ENCODE results near the gene ZFYVE16. TPM values are rescaled to one million over a fixed set of nuclear protein-coding genes. Genes with fewer than 3 reads are reported as not detected.
A peak's percentile ranks its signal among the peaks of the same experiment; 100 is the strongest.
"Not testable (repeated sequence)": the region's sequence is repeated elsewhere in the genome, so short reads cannot be mapped to it uniquely, and the experiment has no call there.

Gene ZFYVE16
- total RNA-seq (2014; rRNA removed; shearing (Covaris generic)): 8.9 and 10.8 TPM in 2 replicates

DNA sequence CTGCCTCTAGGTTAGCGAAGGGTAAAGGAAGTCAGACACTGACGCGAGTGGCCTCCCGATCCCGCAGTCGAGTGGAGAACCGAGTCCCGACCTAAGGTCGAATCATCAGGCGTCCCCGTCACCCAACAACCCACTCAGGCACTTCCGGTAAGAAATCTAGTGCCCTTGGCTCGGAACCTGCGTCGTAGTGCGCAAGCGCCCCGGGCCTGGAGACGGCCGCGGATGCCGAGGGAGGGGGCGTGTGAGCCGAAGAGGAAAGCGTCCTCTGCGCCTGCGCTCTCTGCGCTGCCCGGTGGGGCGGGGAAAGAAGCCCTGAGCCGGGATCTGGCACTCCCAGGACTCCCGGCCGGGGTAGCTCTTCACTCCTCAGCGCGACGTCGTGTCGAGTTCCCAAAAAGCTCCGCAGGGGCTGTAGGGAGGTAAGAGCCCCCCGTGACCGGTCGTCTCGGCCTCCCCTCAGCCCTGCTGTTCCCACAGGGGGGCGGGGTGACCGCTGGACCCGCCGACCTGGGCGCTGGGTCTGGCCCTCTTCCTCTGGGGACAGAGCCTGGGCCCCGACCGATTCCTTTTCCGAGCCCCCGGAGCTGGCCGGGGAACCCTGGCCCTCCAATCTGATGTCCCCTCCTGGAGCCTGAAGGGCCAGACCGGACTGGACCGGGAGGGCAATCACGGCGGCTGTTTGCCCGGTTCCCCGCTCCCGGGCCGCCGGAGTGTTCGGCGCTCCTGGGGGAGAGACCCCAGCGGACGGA lies at the start of gene ZFYVE16:
Gene ZFYVE16, plus strand, starts transcription at position 330 of the 749 bp plus-strand sequence. CDS start 26,084 bp downstream, outside the sequence.
- in situ Hi-C loops (cut with HindIII; ENCODE audit: low sequenced_read_pairs): no loop called here
- peak; percentile 97 for DNase-seq (ENCODE audit: low spot score)

DNA sequence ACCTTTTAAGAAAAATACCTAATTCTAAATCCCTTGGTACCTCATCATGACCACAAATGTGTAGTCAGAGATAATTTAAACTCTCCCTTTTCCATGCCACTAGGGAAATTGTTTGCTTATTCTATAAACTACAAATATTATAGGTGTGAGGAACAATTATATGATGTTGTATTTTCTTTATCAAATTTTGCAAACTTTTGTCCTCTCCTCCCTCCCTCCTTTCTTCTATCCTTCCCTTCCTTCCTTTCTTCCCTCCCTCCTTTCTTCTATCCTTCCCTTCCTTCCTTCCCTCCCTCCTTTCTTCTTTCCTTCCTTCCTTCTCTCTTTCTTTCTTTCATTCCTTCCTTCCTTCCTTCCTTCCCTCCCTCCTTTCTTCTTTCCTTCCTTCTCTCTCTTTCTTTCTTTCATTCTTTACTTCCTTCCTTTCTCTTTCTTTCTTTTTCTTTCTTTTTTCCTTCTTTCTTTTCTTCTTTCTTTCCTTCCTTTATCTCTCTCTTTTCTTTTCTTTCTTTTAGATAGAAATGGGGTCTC lies 46.9 kb upstream of the ZFYVE16 start:
- DNase-seq (ENCODE audit: low spot score): no peak
- in situ Hi-C loops (cut with HindIII; ENCODE audit: low sequenced_read_pairs): no loop called here

DNA sequence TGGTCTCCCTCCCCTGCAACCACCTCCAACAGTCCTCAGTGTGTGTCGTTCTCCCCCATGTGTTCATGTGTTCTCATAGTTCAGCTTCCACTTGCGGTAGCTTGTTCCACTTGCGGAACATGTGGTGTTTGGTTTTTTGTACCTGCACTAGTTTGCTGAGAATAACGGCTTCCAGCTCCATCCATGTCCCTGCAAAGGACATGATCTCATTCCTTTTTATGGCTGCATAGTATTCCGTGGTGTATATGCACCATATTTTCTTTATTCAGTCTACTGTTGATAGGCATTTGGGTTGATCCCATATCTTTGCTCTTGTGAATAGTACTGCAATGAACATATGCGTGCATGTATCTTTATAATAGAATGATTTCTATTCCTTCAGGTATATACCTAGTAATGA lies 43.0 kb upstream of the ZFYVE16 start:
- in situ Hi-C loops (cut with HindIII; ENCODE audit: low sequenced_read_pairs): no loop called here
- DNase-seq (ENCODE audit: low spot score): no peak

DNA sequence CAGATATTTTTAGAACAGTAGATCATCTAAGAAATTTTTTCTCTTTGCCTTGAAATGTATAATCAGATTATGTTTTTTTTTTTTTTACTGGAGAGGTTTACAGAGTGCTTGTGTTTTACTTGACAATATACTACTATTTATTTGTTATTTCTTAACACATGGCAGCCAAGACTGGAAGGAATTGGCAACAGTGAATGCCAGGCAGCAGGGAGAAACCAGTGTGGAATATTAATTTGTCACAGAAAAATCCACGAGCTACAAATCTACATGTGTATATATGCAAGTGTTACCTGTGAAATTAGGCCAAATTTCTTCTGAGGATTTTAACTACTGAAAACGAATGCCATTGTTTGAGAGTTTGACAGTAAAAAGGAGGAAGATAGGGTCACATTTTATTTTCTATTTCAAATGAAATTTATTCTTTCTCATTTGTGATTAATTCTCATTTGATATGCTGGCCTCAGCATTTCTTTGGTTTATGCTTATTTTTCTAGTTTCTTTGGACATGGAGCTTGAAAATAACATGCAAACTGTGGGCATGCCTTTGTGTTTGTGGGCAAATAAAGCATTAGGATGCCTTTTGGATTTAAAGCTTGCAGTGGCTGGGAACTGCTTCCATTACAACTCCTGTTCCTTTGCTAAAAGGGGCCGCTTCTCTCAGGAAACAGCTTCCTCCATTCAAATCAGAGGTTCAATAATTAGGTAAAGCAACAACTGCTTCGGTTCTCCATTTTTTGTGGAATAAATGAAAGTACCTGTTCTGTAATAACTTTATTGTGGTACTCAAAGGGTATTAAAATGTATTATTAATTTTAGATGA lies 39.0 kb upstream of the ZFYVE16 start:
- in situ Hi-C loops (cut with HindIII; ENCODE audit: low sequenced_read_pairs): no loop called here
- DNase-seq (ENCODE audit: low spot score): peak; percentile 6

DNA sequence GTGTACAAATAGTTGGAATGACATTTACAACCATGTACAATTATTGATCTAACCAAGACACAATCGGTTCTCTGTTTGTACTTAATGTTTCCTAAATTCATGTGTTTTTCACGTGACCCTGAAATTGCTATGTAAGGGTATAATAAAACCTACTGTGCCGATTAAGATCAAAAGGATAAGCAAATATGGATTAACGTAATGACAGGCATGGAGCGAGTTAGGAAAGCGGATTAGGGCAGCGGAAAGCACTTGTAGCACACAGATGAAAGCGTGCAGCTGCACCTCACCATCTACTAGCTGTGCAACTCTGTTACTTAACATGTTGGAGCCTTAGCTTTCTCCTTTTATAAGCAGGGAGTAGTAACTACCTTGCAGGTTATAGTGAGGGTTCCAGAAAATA lies 38.3 kb upstream of the ZFYVE16 start:
- in situ Hi-C loops (cut with HindIII; ENCODE audit: low sequenced_read_pairs): no loop called here
- DNase-seq (ENCODE audit: low spot score): no peak

DNA sequence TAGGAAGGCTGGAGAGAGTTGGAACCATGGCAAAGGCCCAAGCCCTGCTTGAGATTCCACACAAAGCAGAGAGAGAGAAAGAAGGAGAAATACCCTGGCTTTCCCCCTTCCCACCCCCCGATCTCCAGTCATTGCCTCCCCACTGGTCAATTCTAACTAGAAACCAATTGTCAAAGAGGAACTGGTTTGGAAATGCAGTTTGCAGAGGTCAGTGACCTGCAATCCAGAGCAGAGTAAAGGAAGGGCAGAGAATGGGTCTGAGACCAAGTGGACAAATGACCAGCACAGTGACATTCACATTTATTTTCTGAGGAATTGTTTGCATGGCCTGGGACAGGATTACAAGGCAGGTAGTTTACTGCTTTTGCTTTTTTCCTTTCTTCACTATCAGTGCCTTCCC lies 37.5 kb upstream of the ZFYVE16 start:
- DNase-seq (ENCODE audit: low spot score): no peak
- in situ Hi-C loops (cut with HindIII; ENCODE audit: low sequenced_read_pairs): no loop called here

DNA sequence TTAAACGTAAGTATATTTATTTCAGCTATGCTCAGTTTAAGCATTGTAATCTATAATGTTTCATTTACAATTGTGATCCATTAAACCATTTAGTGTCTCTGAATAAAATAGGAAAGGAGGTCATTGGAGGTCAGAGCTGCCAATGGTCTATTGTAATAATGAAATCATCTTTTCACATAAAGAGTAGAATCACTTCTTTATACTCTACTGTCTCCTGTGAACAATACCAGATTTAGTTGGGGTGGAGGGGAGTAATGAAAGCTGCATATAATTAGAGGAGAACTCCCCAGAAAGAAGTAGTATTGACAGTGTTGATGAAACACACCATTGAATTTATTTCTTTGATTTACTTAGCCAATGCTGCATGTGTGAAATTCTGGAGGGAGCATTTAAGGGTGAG lies 35.1 kb upstream of the ZFYVE16 start:
- in situ Hi-C loops (cut with HindIII; ENCODE audit: low sequenced_read_pairs): no loop called here
- DNase-seq (ENCODE audit: low spot score): no peak

DNA sequence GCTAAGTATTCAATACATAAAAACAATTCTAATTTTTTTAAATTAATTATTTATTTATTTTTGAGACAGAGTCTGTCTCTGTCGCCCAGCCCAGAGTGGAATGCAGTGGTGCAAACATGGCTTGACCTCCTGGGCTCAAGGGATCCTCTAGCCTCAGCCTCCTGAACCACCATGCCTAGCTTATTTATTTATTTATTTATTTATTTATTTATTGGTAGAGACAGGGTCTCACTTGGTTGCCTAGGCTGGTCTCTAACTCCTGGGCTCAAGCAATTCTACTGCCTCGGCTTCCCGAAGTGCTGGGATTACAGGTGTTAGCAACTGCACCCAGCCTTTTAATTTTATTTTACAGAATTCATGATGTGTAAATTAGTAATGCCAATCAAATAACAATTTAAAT lies 33.7 kb upstream of the ZFYVE16 start:
- in situ Hi-C loops (cut with HindIII; ENCODE audit: low sequenced_read_pairs): no loop called here
- DNase-seq (ENCODE audit: low spot score): no peak

DNA sequence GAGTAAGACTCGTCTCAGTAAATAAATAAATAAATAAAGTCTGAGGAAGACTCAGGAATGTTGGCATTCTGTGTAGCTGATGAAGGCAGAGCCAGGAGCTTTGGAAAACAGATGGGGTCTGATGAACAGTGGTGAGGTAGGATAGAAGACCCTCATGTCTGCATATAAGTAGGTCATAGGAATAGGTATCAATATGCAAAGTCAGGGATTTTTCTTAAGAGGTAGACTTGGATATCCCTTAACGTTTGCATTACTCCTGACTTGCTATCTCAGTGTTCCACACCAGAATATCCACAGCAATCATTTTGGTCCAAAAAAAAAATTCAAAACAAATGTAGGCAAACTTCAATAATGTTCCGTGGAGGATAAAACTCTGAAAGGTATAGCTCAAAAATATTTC lies 31.3 kb upstream of the ZFYVE16 start:
- in situ Hi-C loops (cut with HindIII; ENCODE audit: low sequenced_read_pairs): no loop called here
- no peak for DNase-seq (ENCODE audit: low spot score)

DNA sequence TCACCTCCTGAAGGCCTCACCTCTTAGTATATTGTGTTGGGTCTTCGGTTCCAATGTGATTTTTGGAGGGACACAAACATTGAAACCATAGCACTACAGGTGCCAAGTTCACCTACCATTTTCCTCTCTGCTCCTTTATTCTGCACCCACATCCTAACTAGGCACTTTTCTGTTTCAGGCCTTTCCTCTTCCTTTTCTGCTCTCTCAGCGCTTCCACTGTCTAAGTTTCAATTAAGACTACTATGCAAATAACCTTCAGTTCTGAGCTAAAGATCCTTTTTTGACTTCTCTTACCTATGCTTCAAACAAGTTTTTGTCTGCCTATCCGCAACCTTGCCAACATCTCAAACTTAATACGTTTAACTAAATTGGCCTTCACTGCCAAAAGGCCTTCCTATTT lies 25.4 kb upstream of the ZFYVE16 start:
- in situ Hi-C loops (cut with HindIII; ENCODE audit: low sequenced_read_pairs): no loop called here
- DNase-seq (ENCODE audit: low spot score): no peak

DNA sequence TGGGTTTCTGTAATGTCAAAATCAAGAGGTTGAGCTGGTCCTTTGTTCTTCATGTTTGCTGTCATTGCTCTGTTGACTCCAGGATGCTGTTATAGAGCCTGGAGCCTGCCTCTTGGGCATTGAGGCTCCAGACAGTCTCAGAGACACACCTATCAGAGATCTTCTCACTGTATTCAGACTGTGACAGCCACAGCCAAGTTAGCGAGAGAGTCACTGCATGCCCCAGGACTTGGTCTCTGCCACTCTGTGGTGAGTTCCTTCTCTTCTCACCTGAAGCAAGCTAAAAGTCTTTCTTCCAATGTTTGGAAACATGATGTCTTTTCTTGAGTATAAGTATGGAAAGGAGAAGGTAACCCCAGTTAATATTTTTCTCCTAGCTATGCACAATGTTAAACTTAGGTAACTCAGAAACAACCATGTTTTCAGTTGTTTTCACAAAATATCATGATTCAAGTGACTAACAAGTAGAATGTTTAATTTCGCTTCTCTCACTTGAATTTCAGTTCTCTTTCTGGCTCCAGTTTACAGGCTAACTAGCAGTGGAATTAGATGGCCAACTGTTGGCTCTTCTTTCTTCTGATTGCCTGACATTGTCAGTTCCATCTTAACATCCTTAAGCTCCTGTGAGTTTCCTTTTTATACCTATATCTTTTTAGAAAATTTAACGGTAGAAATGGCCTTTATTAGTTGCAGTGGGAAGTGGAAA lies 20.6 kb upstream of the ZFYVE16 start:
- in situ Hi-C loops (cut with HindIII; ENCODE audit: low sequenced_read_pairs): no loop called here
- no peak for DNase-seq (ENCODE audit: low spot score)

DNA sequence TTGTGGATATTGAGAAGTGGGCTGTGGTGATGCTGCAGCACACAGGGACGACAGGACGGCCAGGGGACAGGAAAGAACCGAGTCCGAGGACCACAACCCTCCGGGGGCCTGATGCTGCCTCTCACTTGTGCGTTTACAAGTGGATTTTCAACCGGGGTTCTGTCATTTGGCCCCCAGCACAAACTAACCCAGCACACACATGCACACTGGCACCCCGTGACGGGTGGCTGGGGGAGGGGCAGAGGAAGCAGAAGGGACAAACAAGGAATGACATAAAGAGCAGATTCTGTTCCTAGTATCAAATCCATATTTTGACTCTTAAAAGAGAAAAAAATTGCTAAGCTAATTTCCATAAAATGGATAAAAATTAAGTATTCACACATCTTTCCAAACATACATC lies 18.3 kb upstream of the ZFYVE16 start:
- DNase-seq (ENCODE audit: low spot score): no peak
- in situ Hi-C loops (cut with HindIII; ENCODE audit: low sequenced_read_pairs): no loop called here

DNA sequence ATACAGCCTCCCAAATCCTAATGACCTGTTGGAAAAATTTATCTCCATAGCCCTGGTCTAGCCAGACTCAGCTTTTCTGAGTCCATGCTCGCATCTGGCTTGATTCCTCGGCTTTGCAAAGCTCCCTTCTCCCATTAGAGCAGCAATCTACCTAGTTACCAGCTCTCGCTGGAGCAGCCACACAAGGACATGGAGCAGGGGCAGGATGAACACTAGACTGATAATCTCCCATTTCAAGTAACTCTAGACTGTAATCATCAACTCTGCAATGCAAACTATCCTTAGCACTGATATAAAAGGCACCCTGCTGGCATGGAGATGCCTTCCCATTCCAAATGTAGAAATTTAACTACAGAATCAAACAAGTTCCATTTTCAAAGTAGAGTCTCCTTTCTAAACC lies 17.5 kb upstream of the ZFYVE16 start:
- DNase-seq (ENCODE audit: low spot score); in situ Hi-C loops (cut with HindIII; ENCODE audit: low sequenced_read_pairs): not testable (repeated sequence)

DNA sequence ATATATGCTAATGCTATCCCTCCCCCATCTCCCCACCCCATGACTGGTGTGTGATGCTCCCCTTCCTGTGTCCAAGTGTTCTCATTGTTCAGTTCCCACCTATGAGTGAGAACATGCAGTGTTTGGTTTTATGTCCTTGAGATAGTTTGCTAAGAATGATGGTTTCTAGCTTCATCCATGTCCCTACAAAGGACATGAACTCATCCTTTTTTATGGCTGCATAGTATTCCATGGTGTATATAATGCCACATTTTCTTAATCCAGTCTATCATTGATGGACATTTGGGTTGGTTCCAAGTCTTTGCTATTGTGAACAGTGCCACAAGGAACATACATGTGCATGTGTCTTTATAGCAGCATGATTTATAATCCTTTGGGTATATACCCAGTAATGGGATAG lies 16.6 kb upstream of the ZFYVE16 start:
- in situ Hi-C loops (cut with HindIII; ENCODE audit: low sequenced_read_pairs); DNase-seq (ENCODE audit: low spot score): not testable (repeated sequence)

DNA sequence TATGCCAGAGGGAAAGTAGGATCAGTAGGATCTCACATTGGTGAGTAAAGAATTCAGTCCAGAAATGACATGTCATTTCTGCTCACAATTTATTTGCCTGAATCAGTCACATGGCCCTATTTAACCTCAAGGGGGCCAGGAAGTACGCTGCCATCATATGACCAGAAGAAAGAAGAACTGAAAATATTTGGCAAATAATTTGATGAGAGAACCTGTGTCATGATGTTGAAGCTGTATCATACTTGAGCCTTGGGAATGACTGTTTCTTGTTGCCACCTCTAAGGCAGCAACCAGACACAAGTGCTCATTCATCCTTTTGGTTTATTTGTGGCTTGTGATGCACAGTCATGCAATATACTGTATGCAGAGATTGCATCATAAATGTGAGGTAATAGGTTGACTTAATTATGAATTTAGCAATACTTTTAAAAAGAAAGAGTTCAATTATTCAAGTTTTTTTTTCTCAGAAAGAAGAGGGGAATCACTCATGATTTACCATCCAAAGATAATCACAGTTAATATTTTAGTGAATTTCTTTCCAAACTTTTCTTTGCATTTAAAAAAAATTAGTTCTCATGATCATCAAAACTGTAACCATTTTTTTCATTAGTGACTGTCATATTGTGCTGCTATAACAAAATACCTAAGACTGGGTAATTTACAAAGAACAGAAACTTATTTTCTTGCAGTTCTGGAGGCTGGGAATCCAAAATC lies 8.2 kb upstream of the ZFYVE16 start:
- in situ Hi-C loops (cut with HindIII; ENCODE audit: low sequenced_read_pairs): no loop called here
- no peak for DNase-seq (ENCODE audit: low spot score)

DNA sequence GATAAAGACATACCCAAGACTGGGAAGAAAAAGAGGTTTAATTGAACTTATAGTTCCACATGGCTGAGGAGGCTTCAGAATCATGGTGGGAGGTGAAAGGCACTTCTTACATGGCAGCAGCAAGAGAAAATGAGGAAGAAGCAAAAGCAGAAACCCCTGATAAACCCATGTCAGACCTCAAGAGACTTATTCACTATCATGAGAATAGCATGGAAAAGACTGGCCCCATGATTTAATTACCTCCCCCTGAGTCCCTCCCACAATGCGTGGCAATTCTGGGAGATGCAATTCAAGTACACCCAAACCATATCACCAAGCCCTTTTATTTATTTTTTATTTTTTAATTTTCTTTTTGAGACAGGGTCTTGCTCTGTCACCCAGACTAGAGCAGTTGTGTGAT lies 7.5 kb upstream of the ZFYVE16 start:
- in situ Hi-C loops (cut with HindIII; ENCODE audit: low sequenced_read_pairs); DNase-seq (ENCODE audit: low spot score): not testable (repeated sequence)

DNA sequence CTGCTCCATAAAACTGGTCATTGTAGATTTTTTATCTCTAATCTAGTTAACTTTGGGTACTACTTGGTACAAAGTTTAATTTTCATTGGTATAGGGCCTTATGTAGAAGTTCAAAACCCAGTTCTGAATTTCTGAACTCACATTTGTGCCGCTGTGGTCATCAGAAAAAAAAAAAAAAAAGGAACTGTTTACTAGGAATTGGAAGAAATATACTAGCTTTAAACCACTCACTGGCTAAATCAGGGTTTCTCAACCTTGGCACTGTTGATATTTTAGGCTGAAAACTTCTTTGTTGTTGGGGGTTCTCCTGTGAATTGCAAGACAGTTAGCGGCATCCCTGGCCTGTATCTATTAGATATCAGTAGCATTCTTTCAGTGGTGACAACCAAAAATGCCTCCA lies 4.1 kb upstream of the ZFYVE16 start:
- in situ Hi-C loops (cut with HindIII; ENCODE audit: low sequenced_read_pairs): no loop called here
- no peak for DNase-seq (ENCODE audit: low spot score)

DNA sequence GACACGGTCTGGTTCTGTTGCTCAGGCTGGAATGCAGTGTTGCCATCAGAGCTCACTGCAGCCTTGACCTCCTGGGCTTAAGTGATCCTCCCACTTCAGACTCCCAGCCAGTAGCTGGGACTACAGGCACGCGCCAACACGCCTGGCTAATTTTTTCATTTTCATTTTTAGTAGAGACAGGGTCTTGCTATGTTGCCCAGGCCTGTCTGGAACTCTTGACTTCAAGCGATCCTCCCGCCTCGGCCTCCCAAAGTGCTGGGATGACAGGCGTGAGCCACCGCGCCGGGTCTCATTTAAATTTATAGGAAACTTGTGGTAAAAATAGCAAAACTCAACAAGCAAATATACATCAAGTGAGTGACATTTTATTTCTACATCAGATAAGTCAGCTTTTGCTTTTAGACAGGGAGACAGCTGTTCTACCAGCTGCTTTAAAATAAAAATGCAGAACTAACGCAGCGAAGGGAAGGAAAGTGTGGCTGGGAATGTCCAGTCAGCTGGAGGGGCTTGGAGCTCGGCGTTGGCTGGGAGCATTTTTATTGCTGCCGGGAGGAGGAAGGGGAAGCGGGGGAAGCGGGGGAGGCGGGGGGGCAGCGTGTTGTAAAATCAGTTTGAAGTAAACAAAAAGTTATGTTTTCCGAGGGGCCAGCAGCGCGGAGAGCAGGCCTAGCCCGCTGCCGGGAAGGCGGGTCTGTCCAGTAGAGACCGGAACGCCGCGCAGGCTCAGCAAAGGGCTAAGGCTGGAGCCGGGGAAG lies 707 bp upstream of the ZFYVE16 start:
- in situ Hi-C loops (cut with HindIII; ENCODE audit: low sequenced_read_pairs): no loop called here
- no peak for DNase-seq (ENCODE audit: low spot score)

Data from G401 (cell line).